ENCODE results near the gene KLHL40. TPM values are rescaled to one million over a fixed set of nuclear protein-coding genes. Genes with fewer than 3 reads are reported as not detected.
A peak's percentile ranks its signal among the peaks of the same experiment; 100 is the strongest.

Gene KLHL40
- total RNA-seq, 4 donors from 2014 or later: 0.17 TPM; not detected in 3

DNA sequence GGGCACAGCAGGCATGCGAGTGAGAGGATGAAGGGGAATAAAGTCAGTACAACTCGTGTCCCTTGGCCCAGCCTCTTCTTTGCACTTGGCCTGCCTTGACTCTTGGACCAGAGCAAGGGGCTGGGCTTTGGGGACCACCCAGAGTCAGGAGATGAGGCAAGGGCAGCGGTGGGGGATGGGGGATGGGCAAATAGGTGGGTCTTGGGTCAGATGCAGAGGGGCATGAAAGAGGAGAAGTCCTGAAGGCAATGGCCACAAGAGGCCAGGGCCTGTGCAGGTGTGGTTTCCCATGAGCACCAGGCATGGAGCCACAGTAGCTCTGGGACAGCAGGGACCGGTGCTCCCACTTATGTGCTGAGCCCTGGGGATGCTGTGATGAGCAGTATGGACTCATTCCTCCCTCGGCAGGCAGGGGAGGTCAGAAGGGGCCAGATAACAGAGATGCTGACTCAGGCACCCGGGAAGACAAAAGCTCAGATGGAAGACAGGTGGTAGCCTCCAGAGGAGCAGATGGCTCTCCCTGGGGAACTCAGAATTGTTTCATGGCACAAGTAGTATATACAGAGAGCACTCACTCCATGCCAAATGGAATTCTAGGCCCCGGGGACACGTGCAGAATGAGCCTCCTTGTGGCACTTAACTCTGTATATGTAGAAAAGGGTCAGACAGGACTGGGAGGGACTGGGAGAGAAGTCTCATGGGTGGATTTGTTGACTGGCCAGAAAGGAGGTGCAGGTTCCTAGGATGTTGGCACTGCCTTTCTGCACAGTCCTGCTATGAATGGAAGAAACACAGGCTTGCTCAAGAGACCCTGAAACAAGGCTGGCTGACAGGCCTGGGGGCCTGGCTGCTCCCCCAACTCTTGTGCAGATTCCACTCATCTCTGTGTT lies 17.6 kb upstream of the KLHL40 start:
- Histone ChIP-seq H3K27me3 (no peaks in the 10 kb centered on the region), H3K27ac (replicated peaks in 1 of 4) (no peak overlapping the region), H3K36me3 (peaks cover 0 to 7% (median 0%) of the 10 kb centered on the region in 4 donors)

DNA sequence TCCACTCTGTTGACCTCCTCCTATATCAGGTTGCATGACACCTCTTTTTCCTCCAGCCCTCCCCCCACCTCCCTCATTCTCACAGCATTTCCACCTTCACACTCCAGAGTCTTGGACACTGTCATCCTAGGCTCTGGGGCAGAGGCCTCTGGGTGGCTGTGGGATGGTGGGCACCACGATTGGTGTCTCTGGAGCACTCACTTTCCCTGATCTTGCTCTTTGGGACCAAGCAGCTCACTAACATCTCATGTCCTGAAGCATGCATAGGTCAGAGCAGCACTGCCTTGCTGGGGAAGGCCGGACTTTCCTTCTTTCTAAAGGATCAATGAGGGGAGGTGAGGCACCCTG lies 16.9 kb upstream of the KLHL40 start:
- H3K4me1 ChIP-seq: peaks cover 23 to 49% (median 29%) of the 10 kb centered on the region in 4 donors
- no peaks in the 10 kb centered on the region for H3K9me3 ChIP-seq
- TF ChIP-seq POLR2A (IDR thresholded peaks at IDR 0.05; ENCODE audit: low read depth) (no peak), EP300 (IDR thresholded peaks at IDR 0.05) (no peak), POLR2AphosphoS5 (IDR thresholded peaks at IDR 0.05) (no peak)
- TF ChIP-seq, protein P1, sequence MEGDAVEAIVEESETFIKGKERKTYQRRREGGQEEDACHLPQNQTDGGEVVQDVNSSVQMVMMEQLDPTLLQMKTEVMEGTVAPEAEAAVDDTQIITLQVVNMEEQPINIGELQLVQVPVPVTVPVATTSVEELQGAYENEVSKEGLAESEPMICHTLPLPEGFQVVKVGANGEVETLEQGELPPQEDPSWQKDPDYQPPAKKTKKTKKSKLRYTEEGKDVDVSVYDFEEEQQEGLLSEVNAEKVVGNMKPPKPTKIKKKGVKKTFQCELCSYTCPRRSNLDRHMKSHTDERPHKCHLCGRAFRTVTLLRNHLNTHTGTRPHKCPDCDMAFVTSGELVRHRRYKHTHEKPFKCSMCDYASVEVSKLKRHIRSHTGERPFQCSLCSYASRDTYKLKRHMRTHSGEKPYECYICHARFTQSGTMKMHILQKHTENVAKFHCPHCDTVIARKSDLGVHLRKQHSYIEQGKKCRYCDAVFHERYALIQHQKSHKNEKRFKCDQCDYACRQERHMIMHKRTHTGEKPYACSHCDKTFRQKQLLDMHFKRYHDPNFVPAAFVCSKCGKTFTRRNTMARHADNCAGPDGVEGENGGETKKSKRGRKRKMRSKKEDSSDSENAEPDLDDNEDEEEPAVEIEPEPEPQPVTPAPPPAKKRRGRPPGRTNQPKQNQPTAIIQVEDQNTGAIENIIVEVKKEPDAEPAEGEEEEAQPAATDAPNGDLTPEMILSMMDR (IDR thresholded peaks at IDR 0.05): no peak
- no peak for DNase-seq (ENCODE audit: extremely low spot score)
- H3K27me3 ChIP-seq: peaks cover 0 to 6% (median 0%) of the 10 kb centered on the region in 4 donors
- H3K4me3 ChIP-seq: no peak overlapping the region
- H3K36me3 ChIP-seq: peaks cover 0 to 7% (median 0%) of the 10 kb centered on the region in 4 donors
- no peak overlapping the region for H3K27ac ChIP-seq (replicated peaks in 1 of 4)
- 85% methylated on average over 2 of the region's 2 CpGs for WGBS
- intact Hi-C loops (cut with DNase I): no loop called here

More for the DNA sequence above, 17.6 kb upstream of the KLHL40 start:
- intact Hi-C loops (cut with DNase I): no loop called here
- WGBS: 38% methylated on average over 8 of the region's 8 CpGs
- DNase-seq (ENCODE audit: extremely low spot score): no peak
- Histone ChIP-seq H3K9me3 (no peaks in the 10 kb centered on the region), H3K4me1 (peaks cover 23 to 49% (median 29%) of the 10 kb centered on the region in 4 donors), H3K4me3 (no peak overlapping the region)
- no peak for TF ChIP-seq EP300 (IDR thresholded peaks at IDR 0.05)
- TF ChIP-seq POLR2AphosphoS5 (IDR thresholded peaks at IDR 0.05): peak in 1 of 2 donors; percentile 16

DNA sequence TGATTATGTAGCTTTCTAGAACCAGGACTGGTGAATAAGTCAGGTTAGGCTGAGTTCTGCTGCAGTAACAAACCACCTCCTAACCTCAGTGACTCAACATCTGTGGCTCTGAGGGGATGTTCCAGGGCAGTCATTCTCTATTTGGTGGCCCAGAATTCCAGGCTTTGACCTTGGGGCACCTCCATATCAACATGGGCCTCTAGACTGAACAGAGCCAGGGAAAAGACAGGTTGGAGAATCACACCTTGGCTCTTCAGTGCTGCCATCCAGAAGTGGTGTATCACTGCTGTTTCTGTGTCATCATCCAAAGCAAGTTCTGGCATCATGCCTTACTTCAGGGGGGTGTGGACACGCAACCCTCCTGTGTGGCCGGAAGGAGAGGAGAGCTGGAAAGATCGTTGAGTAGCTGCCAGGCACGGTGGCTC lies 16.5 kb upstream of the KLHL40 start:
- H3K4me3 ChIP-seq: no peak overlapping the region
- H3K27me3 ChIP-seq: peaks cover 0 to 6% (median 0%) of the 10 kb centered on the region in 4 donors
- H3K27ac ChIP-seq (replicated peaks in 1 of 4): no peak overlapping the region
- H3K9me3 ChIP-seq: no peaks in the 10 kb centered on the region
- intact Hi-C loops (cut with DNase I): no loop called here
- WGBS: 86% methylated on average over 3 of the region's 4 CpGs
- peaks cover 0 to 5% (median 0%) of the 10 kb centered on the region in 4 donors for H3K36me3 ChIP-seq
- peaks cover 23 to 48% (median 29%) of the 10 kb centered on the region in 4 donors for H3K4me1 ChIP-seq
- TF ChIP-seq EP300 (IDR thresholded peaks at IDR 0.05) (no peak), POLR2A (IDR thresholded peaks at IDR 0.05; ENCODE audit: low read depth) (no peak), POLR2AphosphoS5 (IDR thresholded peaks at IDR 0.05) (peak in 1 of 2 donors; percentile 55)
- TF ChIP-seq, protein P1 (IDR thresholded peaks at IDR 0.05): no peak
- DNase-seq (ENCODE audit: extremely low spot score): no peak

DNA sequence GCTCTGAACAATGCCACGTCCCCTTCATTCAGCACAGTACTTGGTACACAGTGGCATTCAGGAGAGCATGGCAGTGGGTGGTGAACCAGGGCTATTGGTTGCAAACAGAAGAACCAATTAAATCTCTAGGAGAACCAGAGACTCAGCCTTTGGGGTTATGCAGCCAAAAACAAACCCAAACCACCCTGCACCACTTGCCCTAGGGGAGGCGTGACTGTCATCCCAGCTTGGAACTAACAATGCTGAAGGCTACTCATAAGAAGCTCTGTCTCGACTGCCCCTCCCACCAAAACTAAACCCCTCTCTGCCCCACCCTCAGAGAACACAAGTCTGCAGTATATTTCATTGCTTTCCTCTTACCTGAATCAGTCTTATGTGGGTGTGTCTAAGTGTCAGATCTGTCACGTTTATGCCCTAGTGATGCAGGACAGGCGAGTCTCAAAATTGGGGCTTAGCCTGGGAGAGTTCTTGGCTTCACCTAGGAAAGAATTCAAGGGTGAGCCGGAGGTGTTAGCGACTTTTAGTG lies 15.2 kb upstream of the KLHL40 start:
- WGBS: 78% methylated on average over 6 of the region's 7 CpGs

More for the DNA sequence above, 15.2 kb upstream of the KLHL40 start:
- Histone ChIP-seq H3K36me3 (no peaks in the 10 kb centered on the region), H3K4me1 (peaks cover 23 to 38% (median 29%) of the 10 kb centered on the region in 4 donors), H3K9me3 (no peaks in the 10 kb centered on the region), H3K27ac (replicated peaks in 1 of 4) (no peak overlapping the region), H3K4me3 (no peak overlapping the region), H3K27me3 (peaks cover 0 to 6% (median 0%) of the 10 kb centered on the region in 4 donors)
- TF ChIP-seq, protein P1 (IDR thresholded peaks at IDR 0.05): no peak
- TF ChIP-seq POLR2AphosphoS5 (IDR thresholded peaks at IDR 0.05): peak in 1 of 2 donors; percentile 3
- no peak for TF ChIP-seq POLR2A (IDR thresholded peaks at IDR 0.05; ENCODE audit: low read depth)
- TF ChIP-seq EP300 (IDR thresholded peaks at IDR 0.05): no peak
- no peak for DNase-seq (ENCODE audit: extremely low spot score)
- intact Hi-C loops (cut with DNase I): no loop called here

Measured in esophagus muscularis mucosa (tissue), 4 donors.